ENCODE measurements around the gene INAFM2.
A peak's percentile ranks its signal among the peaks of the same experiment; 100 is the strongest.

Gene INAFM2

GRCh38 chr15:40328176-40328575 is 4.7 kb downstream of the INAFM2 start:
- no peak for DNase-seq (ENCODE audit: low read depth, low spot score)

- DNase-seq (ENCODE audit: low read depth, low spot score), result no peak
Observed at GRCh38 chr15:40328751-40329150, 5.3 kb downstream of the INAFM2 start.

DNA sequence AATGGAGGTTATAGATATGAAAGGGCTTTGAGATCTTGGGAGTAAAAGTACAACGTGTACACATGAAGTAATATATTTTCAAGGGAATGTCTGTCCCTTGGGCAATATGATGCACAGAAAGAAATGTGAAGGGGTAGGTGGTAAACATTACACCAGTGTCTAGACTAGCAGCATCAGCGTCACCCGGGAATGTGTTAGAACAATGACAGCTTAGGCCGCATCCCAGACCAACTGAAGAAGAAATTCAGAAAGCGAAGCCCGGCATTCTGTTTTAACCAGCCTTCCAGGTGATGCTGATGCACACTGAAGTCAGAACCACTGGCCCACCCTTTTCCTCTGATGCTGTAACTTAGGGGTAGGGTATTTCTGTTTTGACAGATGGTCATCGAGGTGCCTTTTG is 6.3 kb downstream of the INAFM2 start:
- DNase-seq (ENCODE audit: low read depth, low spot score), result no peak

DNA sequence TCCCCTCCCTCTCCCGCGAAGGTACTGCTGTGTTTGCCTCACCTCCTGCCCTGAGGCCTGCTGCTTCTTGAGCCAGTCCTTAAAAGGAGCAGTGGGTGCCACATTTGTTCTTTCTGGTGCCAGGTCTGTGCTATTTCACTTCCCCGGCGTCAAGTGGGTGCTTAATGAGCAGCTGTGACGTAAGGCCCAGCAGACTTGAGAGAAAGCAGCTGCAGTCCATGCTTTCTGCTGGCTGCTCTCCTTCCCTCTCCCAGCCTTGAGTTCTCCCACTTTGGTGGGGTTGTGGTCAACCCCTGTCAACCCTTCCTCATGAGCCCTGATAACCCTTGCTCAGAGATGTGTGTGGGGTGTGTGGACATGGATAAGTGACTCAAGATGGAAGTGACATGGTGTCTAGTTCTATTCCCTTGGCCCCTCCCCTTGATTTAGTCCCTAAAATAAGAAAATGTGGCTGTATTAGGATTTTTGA is 6.9 kb downstream of the INAFM2 start:
- DNase-seq (ENCODE audit: low read depth, low spot score), result no peak

DNA sequence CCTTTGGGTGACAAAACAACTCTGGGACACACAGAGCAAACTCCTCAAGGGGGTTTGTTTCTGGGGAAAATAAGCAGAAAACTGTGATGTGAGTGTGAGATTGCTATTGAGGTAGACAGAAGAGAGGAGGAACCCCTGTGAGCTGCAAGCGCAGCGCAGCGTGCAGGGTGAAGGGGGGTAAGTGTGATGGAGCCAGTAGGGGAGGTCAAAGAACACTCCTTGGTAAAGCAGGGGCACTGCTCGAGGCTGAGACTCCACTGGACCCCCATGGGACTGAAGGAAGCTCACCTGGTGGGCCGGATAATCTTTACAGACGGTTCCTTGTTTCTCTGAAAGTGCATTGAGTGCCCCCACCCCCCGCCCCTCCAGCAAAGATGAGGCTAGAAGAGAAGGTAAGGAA is 7.5 kb downstream of the INAFM2 start:
- no peak for DNase-seq (ENCODE audit: low read depth, low spot score)

- DNase-seq (ENCODE audit: low read depth, low spot score), result no peak
Observed at GRCh38 chr15:40331637-40332036, 8.1 kb downstream of the INAFM2 start.

- DNase-seq (ENCODE audit: low read depth, low spot score), result no peak
Observed at GRCh38 chr15:40332113-40332781, 8.8 kb downstream of the INAFM2 start.

GRCh38 chr15:40333922-40334492 is 10.5 kb downstream of the INAFM2 start:
- DNase-seq (ENCODE audit: low read depth, low spot score), result no peak

GRCh38 chr15:40334541-40334940 is 11.0 kb downstream of the INAFM2 start:
- no peak for DNase-seq (ENCODE audit: low read depth, low spot score)

GRCh38 chr15:40334941-40335795 is 11.7 kb downstream of the INAFM2 start:
- DNase-seq (ENCODE audit: low read depth, low spot score), result no peak

- DNase-seq (ENCODE audit: low read depth, low spot score), result no peak
Observed at GRCh38 chr15:40335938-40336743, 12.6 kb downstream of the INAFM2 start.

- DNase-seq (ENCODE audit: low read depth, low spot score), result no peak
Observed at GRCh38 chr15:40336744-40337122, 13.2 kb downstream of the INAFM2 start.

- no peak for DNase-seq (ENCODE audit: low read depth, low spot score)
Observed at GRCh38 chr15:40337597-40337996, 14.1 kb downstream of the INAFM2 start.

- no peak for DNase-seq (ENCODE audit: low read depth, low spot score)
Observed at GRCh38 chr15:40338041-40338657, 14.7 kb downstream of the INAFM2 start.

DNA sequence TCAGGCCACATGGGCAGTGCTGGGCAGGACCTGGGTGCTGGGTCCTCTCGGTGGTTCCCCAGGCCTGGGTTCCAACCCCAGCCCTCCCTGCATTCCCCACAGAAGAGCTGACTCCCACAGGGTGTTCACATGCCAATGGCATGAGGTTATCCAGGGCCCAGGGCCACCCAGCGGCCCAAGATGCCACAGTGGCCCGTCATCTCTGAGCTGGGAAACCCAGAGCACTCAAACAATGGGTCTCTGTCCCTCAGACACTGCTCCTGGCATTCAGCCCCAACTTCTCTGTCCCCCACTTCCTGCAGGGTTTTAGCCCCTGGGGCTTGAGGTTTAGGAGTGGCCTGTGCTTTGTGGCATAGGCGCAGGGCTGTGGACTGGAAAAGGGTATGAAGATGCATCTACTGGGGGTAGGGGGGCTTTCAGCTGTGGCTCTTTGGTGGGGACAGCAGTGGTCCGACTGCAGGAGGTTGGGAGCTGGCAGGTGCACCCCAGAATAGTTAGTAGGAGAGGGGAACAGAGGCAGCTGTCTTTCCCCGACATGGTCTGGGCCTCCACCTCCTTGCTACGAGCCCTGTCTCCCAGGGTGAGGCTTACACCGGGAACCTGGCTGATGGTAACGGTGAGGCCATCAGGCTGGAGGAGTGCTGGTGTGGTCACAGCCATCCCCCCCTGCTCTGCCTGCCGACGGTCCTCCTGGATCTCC is 15.6 kb downstream of the INAFM2 start:
- DNase-seq (ENCODE audit: low read depth, low spot score), result no peak

DNA sequence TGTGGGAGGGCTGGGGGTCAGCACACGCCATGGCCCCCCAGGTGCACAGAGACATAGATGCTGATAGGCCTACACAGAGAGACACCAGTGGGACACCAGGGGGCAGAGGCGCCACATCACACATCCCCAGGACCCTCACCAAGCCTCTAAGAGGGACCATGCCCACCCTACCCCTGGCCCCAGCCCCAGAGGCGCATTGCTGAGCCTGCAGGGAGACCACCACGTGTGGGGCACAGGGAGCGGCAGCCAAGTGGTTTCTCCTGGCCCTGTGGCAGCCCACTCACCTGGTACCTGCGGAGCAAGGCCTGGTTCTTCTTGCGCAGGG is 16.1 kb downstream of the INAFM2 start:
- DNase-seq (ENCODE audit: low read depth, low spot score), result no peak

- no peak for DNase-seq (ENCODE audit: low read depth, low spot score)
Observed at GRCh38 chr15:40340038-40340739, 16.7 kb downstream of the INAFM2 start.

DNA sequence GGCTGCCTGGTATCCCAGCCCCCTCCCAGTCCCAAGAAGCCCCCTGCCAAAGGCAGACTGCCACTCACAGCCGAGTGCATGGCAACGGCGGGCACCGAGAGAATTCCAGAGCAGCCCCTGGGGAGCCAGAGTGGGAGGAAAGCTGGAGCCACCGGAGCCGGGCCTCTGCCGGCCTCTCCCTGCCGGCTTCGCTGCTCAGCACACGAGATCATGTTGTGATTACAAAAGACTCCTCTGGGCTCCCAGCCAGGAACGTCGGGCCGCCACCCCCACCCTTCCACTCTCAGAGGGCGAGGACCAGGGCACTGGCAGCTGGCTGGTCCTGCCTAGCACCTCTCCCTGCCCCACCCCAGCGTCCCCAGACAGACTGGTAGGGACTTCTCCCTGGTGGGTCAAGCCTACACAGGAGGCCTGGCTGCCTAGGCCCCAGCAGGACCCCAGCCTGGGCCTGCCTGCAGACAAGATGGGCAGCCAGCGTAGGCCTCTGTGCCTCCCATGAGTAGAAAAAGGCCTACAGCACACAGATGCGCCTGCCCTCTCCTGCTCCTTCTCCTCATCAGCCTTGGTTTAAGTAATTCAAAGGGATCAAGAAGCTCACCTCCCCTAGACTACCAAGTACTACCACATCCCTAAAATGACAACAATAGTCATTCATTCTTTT is 17.4 kb downstream of the INAFM2 start, which contains the start of gene CCDC9B:
Gene CCDC9B (minus strand): TSS at position 200 of the 661 bp plus-strand sequence. CDS start 120 bp downstream, at position 80.
- peak; percentile 73 for DNase-seq (ENCODE audit: low read depth, low spot score)

All from brain pericyte (primary cell).